HepG2 (cell line): Measurements from ENCODE around the gene HHIPL2.

Experiments
- FIP1L1 ChIP-seq: fragments of 200-400 bp; formaldehyde crosslinking; IDR thresholded peaks from 2 replicates; pipeline ENCODE4 v1.6.1; 2018; ENCODE audit warnings: low read depth, mild to moderate bottlenecking, low read length, moderate library complexity, borderline replicate concordance; ENCODE audit not compliant: insufficient read depth
- POLR2AphosphoS5 ChIP-seq: IDR thresholded peaks from 2 replicates; pipeline ENCODE4 v1.6.1; 2012; ENCODE audit warnings: low read depth, low read length
- RAD21 ChIP-seq: fragments of 450-650 bp; formaldehyde crosslinking; IDR thresholded peaks from 2 replicates; pipeline ENCODE4 v1.5.0; 2020; ENCODE audit warnings: mild to moderate bottlenecking
- RFX1 ChIP-seq: fragments of 450-650 bp; IDR thresholded peaks from 2 replicates; pipeline ENCODE4 v1.6.1; 2017
- ZNF121 ChIP-seq: sonication (generic); formaldehyde crosslinking; IDR thresholded peaks from 2 replicates; pipeline ENCODE4 v1.5.0; 2020; ENCODE audit warnings: mild to moderate bottlenecking, missing genetic modification reagents
- TF ChIP-seq, protein P1 (sequence below): IDR thresholded peaks from 2 replicates; pipeline ENCODE4 v1.6.1; 2012; ENCODE audit warnings: low read depth, low read length, improper control_type of control experiment
- TF ChIP-seq, protein P2 (sequence below): sonication (generic); formaldehyde crosslinking; IDR thresholded peaks from 2 replicates; pipeline ENCODE4 v1.5.0; 2020; ENCODE audit warnings: mild to moderate bottlenecking, missing genetic modification reagents, moderate library complexity

DNA sequence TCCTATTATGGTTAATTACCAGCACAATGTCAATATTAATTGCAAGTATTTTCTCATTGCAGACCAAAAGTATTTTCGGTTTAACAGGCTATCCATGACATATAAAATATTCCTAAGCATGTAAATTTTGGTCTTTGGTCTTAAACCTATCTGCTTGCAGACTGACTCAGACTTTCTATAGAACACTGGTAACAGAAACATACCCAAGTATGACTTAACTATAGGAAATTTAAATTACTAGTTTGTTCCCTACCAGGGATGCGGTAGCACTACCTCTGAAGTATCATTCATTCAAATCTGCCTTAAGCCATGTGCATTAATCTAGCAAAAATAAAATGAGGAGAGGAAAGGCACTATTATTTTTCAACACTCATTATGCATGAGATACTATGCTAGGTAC lies 38.9 kb upstream of the HHIPL2 start:
- TF ChIP-seq RFX1 (no peak), FIP1L1 (no peak), RAD21 (no peak), POLR2AphosphoS5 (no peak), ZNF121 (CRISPR knock-in tag) (no peak)
- TF ChIP-seq, protein P1, sequence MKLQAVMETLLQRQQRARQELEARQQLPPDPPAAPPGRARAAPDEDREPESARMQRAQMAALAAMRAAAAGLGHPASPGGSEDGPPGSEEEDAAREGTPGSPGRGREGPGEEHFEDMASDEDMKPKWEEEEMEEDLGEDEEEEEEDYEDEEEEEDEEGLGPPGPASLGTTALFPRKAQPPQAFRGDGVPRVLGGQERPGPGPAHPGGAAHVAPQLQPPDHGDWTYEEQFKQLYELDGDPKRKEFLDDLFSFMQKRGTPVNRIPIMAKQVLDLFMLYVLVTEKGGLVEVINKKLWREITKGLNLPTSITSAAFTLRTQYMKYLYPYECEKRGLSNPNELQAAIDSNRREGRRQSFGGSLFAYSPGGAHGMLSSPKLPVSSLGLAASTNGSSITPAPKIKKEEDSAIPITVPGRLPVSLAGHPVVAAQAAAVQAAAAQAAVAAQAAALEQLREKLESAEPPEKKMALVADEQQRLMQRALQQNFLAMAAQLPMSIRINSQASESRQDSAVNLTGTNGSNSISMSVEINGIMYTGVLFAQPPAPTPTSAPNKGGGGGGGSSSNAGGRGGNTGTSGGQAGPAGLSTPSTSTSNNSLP = no peak
- TF ChIP-seq, protein P2, sequence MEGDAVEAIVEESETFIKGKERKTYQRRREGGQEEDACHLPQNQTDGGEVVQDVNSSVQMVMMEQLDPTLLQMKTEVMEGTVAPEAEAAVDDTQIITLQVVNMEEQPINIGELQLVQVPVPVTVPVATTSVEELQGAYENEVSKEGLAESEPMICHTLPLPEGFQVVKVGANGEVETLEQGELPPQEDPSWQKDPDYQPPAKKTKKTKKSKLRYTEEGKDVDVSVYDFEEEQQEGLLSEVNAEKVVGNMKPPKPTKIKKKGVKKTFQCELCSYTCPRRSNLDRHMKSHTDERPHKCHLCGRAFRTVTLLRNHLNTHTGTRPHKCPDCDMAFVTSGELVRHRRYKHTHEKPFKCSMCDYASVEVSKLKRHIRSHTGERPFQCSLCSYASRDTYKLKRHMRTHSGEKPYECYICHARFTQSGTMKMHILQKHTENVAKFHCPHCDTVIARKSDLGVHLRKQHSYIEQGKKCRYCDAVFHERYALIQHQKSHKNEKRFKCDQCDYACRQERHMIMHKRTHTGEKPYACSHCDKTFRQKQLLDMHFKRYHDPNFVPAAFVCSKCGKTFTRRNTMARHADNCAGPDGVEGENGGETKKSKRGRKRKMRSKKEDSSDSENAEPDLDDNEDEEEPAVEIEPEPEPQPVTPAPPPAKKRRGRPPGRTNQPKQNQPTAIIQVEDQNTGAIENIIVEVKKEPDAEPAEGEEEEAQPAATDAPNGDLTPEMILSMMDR (CRISPR knock-in tag) = no peak
